HepG2 (cell line): Measurements from ENCODE around the gene ZNF655. TPM values are rescaled to one million over a fixed set of nuclear protein-coding genes. Genes with fewer than 3 reads are reported as not detected.
A peak's percentile ranks its signal among the peaks of the same experiment; 100 is the strongest.

ENCODE experiments used
- ARNT ChIP-seq: fragments of 450-650 bp; IDR thresholded peaks from 2 replicates; pipeline ENCODE4 v1.6.1; 2017
- CBX5 ChIP-seq: sonication (generic); formaldehyde crosslinking; IDR thresholded peaks from 2 replicates; pipeline ENCODE4 v1.4.0; 2020; ENCODE audit warnings: missing genetic modification reagents, borderline replicate concordance
- SOX6 ChIP-seq, 2 experiments: fragments of 450-650 bp in 1 of 2; sonication (generic) in 1 of 2; formaldehyde crosslinking in 1 of 2; IDR thresholded peaks; 2 replicates each; pipeline versions ENCODE4 v1.4.0 to v1.6.1; 2017 to 2020; ENCODE audit warnings: antibody characterized with exemption in 1 of 2, mild to moderate bottlenecking in 1 of 2, missing genetic modification reagents in 1 of 2
- ZNF12 ChIP-seq: sonication (generic); formaldehyde crosslinking; IDR thresholded peaks from 2 replicates; pipeline ENCODE4 v1.5.0; 2020; ENCODE audit warnings: missing genetic modification reagents
- ZNF225 ChIP-seq: sonication (generic); formaldehyde crosslinking; IDR thresholded peaks from 2 replicates; pipeline ENCODE4 v1.4.0; 2020; ENCODE audit warnings: mild to moderate bottlenecking, missing genetic modification reagents
- ZNF446 ChIP-seq: sonication (generic); formaldehyde crosslinking; IDR thresholded peaks from 2 replicates; pipeline ENCODE4 v1.5.0; 2020; ENCODE audit warnings: mild to moderate bottlenecking, missing genetic modification reagents
- ZNF563 ChIP-seq: sonication (generic); formaldehyde crosslinking; IDR thresholded peaks from 2 replicates; pipeline ENCODE4 v1.8.0; 2022; ENCODE audit warnings: mild to moderate bottlenecking, moderate library complexity, missing genetic modification reagents
- ZNF616 ChIP-seq: sonication (generic); formaldehyde crosslinking; IDR thresholded peaks from 2 replicates; pipeline ENCODE4 v1.5.0; 2020; ENCODE audit warnings: low read depth, mild to moderate bottlenecking, missing genetic modification reagents
- polyA plus RNA-seq, 8 experiments: library from polyadenylated mRNA; depleted of rRNA in 3 of 8; stranded (reverse) in 7 of 8; unstranded in 1 of 8; fragments of >200 nt; fragmentation: Illumina TruSeq in 4 of 8; extraction: Trizol in 4 of 8; gene quantifications; 2 replicates each; pipeline versions ENCODE4 v1.2.1 to v1.2.3, GENCODE V29; 2011 to 2016; ENCODE audit warnings: low read depth in 4 of 8, missing spikeins in 1 of 8, mixed read lengths in 1 of 8; ENCODE audit not compliant: insufficient read depth in 1 of 8
- total RNA-seq, 5 experiments: library from RNA; depleted of rRNA; stranded (reverse); fragments of >200 nt; fragmentation: Illumina TruSeq; extraction: Trizol; gene quantifications; 2 replicates each; pipeline ENCODE4 v1.2.3, GENCODE V29; 2016; ENCODE audit warnings: low read depth in 1 of 5
- TF ChIP-seq, protein P1 (sequence below), 2 experiments: fragments of 450-650 bp in 1 of 2; sonication (generic) in 1 of 2; formaldehyde crosslinking in 1 of 2; IDR thresholded peaks; 2 replicates each; pipeline versions ENCODE4 v1.6.1 to v1.8.0; 2016 to 2022; ENCODE audit warnings: antibody characterized with exemption in 1 of 2, mild to moderate bottlenecking in 1 of 2, missing genetic modification reagents in 1 of 2
- TF ChIP-seq, protein P2 (sequence below): IDR thresholded peaks from 2 replicates; pipeline ENCODE4 v1.6.1; 2016
- TF ChIP-seq, protein P3 (sequence below): sonication (generic); formaldehyde crosslinking; IDR thresholded peaks from 2 replicates; pipeline ENCODE4 v1.5.1; 2020; ENCODE audit warnings: missing genetic modification reagents, mild to moderate bottlenecking, borderline replicate concordance

ZNF655 gene
- total and polyA plus RNA-seq, 2 of the 13 experiments (the other 11 are each of a cell fraction or from before 2014, with no cell fraction given): 53.4 to 75.6 TPM

DNA sequence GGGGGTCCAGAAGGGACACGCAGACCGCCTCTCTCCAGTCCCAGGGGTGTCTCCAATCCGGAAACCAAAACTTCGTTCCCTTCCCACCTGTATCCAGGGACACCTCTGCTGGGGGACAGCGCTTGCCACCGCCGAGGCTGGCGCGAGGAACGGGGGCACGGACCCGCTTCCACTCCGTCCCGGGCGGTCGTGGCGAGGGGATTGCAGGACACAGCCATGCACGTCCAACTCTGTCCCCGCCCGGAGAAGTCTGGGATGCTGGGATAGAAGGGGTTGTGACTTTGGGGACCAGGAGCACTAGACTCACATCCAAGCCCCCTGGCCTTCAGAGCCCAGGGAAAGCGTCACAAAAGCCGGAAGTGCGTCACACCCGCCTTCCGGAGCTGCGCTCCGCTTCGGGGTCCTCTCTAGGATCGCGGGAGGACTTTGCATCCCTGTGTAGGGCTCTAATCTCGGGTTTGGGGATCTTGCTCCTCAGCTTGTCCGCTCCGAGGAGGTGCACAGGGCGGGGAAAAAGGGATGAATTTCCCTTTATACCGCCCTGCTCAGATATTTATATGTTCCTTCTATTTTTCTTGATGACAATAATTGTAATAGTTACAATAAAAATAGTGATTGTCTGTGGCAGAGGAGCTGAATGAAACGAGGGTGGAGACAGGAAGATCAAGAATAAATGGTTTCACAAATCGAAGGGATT is 6.5 kb upstream of the ZNF655 start, which contains the start of gene FAM200A (continued):
- TF ChIP-seq, protein P1, sequence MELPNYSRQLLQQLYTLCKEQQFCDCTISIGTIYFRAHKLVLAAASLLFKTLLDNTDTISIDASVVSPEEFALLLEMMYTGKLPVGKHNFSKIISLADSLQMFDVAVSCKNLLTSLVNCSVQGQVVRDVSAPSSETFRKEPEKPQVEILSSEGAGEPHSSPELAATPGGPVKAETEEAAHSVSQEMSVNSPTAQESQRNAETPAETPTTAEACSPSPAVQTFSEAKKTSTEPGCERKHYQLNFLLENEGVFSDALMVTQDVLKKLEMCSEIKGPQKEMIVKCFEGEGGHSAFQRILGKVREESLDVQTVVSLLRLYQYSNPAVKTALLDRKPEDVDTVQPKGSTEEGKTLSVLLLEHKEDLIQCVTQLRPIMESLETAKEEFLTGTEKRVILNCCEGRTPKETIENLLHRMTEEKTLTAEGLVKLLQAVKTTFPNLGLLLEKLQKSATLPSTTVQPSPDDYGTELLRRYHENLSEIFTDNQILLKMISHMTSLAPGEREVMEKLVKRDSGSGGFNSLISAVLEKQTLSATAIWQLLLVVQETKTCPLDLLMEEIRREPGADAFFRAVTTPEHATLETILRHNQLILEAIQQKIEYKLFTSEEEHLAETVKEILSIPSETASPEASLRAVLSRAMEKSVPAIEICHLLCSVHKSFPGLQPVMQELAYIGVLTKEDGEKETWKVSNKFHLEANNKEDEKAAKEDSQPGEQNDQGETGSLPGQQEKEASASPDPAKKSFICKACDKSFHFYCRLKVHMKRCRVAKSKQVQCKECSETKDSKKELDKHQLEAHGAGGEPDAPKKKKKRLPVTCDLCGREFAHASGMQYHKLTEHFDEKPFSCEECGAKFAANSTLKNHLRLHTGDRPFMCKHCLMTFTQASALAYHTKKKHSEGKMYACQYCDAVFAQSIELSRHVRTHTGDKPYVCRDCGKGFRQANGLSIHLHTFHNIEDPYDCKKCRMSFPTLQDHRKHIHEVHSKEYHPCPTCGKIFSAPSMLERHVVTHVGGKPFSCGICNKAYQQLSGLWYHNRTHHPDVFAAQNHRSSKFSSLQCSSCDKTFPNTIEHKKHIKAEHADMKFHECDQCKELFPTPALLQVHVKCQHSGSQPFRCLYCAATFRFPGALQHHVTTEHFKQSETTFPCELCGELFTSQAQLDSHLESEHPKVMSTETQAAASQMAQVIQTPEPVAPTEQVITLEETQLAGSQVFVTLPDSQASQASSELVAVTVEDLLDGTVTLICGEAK (IDR thresholded peaks at IDR 0.05): peak; percentile 74
- TF ChIP-seq, protein P1 (CRISPR knock-in tag; IDR thresholded peaks at IDR 0.05): peak; percentile 80
- peak; percentile 84 for TF ChIP-seq ZNF225
- TF ChIP-seq SOX6 (IDR thresholded peaks at IDR 0.05): no peak
- TF ChIP-seq SOX6 (CRISPR knock-in tag; IDR thresholded peaks at IDR 0.05): peak; percentile 62; the same call in 1 of the 2 replicates
- 0 out of 2 replicates have a peak, but pooled peaks have one; percentile 61 for TF ChIP-seq ZNF616
- TF ChIP-seq, protein P2, sequence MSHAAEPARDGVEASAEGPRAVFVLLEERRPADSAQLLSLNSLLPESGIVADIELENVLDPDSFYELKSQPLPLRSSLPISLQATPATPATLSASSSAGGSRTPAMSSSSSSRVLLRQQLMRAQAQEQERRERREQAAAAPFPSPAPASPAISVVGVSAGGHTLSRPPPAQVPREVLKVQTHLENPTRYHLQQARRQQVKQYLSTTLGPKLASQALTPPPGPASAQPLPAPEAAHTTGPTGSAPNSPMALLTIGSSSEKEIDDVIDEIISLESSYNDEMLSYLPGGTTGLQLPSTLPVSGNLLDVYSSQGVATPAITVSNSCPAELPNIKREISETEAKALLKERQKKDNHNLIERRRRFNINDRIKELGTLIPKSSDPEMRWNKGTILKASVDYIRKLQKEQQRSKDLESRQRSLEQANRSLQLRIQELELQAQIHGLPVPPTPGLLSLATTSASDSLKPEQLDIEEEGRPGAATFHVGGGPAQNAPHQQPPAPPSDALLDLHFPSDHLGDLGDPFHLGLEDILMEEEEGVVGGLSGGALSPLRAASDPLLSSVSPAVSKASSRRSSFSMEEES: no peak
- TF ChIP-seq CBX5 (CRISPR knock-in tag): peak; percentile 55; the same call in 1 of the 2 replicates
- no peak for TF ChIP-seq ARNT
- TF ChIP-seq, protein P3, sequence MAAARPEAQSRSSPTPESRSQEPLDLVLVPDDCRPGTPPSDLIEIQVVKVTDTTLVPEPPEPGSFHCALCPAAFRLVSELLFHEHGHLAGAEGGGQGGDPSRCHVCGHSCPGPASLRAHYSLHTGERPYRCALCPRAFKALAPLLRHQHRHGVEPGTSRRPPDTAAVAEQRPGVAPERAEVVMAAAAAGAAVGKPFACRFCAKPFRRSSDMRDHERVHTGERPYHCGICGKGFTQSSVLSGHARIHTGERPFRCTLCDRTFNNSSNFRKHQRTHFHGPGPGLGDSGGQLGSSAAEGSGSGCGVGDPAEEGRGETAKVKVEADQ: 0 out of 2 replicates have a peak, but pooled peaks have one; percentile 37
- no peak for TF ChIP-seq ZNF446 (CRISPR knock-in tag)
- peak; percentile 62; the same call in 1 of the 2 replicates for TF ChIP-seq ZNF563
- no peak for TF ChIP-seq ZNF12
